ENCODE data around the gene UCN2.
"Not testable (repeated sequence)": the region's sequence is repeated elsewhere in the genome, so short reads cannot be mapped to it uniquely, and the experiment has no call there.

The UCN2 gene

GRCh38 chr3:48543271-48543866 is 20.2 kb downstream of the UCN2 start:
- Histone ChIP-seq H3K4me1 (ENCODE audit: control insufficient read depth, insufficient read depth, low read length) (no peaks in the 10 kb centered on the region), H3K36me3 (ENCODE audit: control insufficient read depth, insufficient read depth, low read length) (peaks cover 20% of the 10 kb centered on the region), H3K27me3 (ENCODE audit: control insufficient read depth, insufficient read depth, low read length) (no peaks in the 10 kb centered on the region), H3K9ac (ENCODE audit: low read depth, low read length) (no peak overlapping the region), H3K4me3 (ENCODE audit: low read depth, low read length) (no peak overlapping the region), H3K9me3 (ENCODE audit: control insufficient read depth, insufficient read depth, low read length) (no peaks in the 10 kb centered on the region)

GRCh38 chr3:48538451-48538850 is 25.1 kb downstream of the UCN2 start:
- no peaks in the 10 kb centered on the region for H3K9me3 ChIP-seq (ENCODE audit: control insufficient read depth, insufficient read depth, low read length)
- H3K36me3 ChIP-seq (ENCODE audit: control insufficient read depth, insufficient read depth, low read length), result peaks cover 28% of the 10 kb centered on the region
- no peak overlapping the region for H3K4me3 ChIP-seq (ENCODE audit: low read depth, low read length)
- no peaks in the 10 kb centered on the region for H3K4me1 ChIP-seq (ENCODE audit: control insufficient read depth, insufficient read depth, low read length)
- H3K9ac ChIP-seq (ENCODE audit: low read depth, low read length), result no peak overlapping the region
- no peaks in the 10 kb centered on the region for H3K27me3 ChIP-seq (ENCODE audit: control insufficient read depth, insufficient read depth, low read length)

- Histone ChIP-seq H3K4me3 (ENCODE audit: low read depth, low read length) (no peak overlapping the region), H3K9ac (ENCODE audit: low read depth, low read length) (no peak overlapping the region), H3K9me3 (ENCODE audit: control insufficient read depth, insufficient read depth, low read length) (no peaks in the 10 kb centered on the region), H3K4me1 (ENCODE audit: control insufficient read depth, insufficient read depth, low read length) (no peaks in the 10 kb centered on the region), H3K36me3 (ENCODE audit: control insufficient read depth, insufficient read depth, low read length) (peaks cover 34% of the 10 kb centered on the region), H3K27me3 (ENCODE audit: control insufficient read depth, insufficient read depth, low read length) (no peaks in the 10 kb centered on the region)
Observed at GRCh38 chr3:48536785-48537184, 26.8 kb downstream of the UCN2 start.

DNA sequence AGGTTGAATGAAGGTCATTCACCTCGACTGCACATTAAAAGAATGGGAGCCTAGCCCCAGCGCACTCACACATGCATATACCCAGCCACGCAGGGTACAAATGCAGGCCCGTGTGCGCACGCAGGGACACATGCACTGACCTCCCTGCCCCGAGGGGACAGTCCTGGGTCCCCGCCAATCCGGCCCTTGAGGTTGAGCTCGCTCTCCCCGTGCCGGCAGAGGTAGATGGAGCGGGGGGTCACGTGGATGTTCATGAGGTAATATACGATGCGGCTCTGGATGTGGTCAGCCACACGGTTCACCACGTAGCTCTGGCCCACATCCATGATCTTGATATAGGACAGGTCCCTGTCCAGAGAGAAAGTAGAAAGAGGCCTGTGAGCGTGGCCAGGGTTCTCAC is 27.5 kb downstream of the UCN2 start:
- Histone ChIP-seq H3K36me3 (ENCODE audit: control insufficient read depth, insufficient read depth, low read length) (peaks cover 34% of the 10 kb centered on the region), H3K27me3 (ENCODE audit: control insufficient read depth, insufficient read depth, low read length) (no peaks in the 10 kb centered on the region), H3K4me3 (ENCODE audit: low read depth, low read length) (no peak overlapping the region), H3K9me3 (ENCODE audit: control insufficient read depth, insufficient read depth, low read length) (no peaks in the 10 kb centered on the region), H3K9ac (ENCODE audit: low read depth, low read length) (no peak overlapping the region), H3K4me1 (ENCODE audit: control insufficient read depth, insufficient read depth, low read length) (no peaks in the 10 kb centered on the region)

- H3K4me1 ChIP-seq (ENCODE audit: control insufficient read depth, insufficient read depth, low read length), result no peaks in the 10 kb centered on the region
- no peaks in the 10 kb centered on the region for H3K9me3 ChIP-seq (ENCODE audit: control insufficient read depth, insufficient read depth, low read length)
- peaks cover 37% of the 10 kb centered on the region for H3K36me3 ChIP-seq (ENCODE audit: control insufficient read depth, insufficient read depth, low read length)
- H3K27me3 ChIP-seq (ENCODE audit: control insufficient read depth, insufficient read depth, low read length), result no peaks in the 10 kb centered on the region
- no peak overlapping the region for H3K9ac ChIP-seq (ENCODE audit: low read depth, low read length)
- H3K4me3 ChIP-seq (ENCODE audit: low read depth, low read length), result no peak overlapping the region
Observed at GRCh38 chr3:48535578-48535977, 28.0 kb downstream of the UCN2 start.

DNA sequence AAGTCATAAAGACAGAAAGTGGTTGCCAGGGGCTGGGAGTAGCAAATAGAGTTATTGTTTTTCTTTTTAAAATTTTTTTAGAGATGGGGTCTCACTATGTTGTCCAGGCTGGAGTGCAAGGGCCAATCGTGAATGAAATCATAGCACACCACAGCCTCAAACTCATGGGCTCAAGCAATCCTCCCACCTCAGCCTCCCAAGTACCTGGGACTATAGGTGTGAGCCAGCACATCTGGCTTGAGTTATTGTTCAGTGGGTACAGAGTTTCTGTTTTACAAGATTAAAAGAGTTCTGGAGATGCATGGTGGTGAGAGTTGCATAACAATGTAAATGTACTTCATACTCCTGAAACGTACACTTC is 30.6 kb downstream of the UCN2 start:
- H3K36me3 ChIP-seq (ENCODE audit: control insufficient read depth, insufficient read depth, low read length), result peaks cover 28% of the 10 kb centered on the region
- H3K4me1 ChIP-seq (ENCODE audit: control insufficient read depth, insufficient read depth, low read length), result no peaks in the 10 kb centered on the region

GRCh38 chr3:48532271-48532976 is 31.2 kb downstream of the UCN2 start:
- H3K4me1 ChIP-seq (ENCODE audit: control insufficient read depth, insufficient read depth, low read length), result no peaks in the 10 kb centered on the region
- H3K4me3 ChIP-seq (ENCODE audit: low read depth, low read length), result no peak overlapping the region
- no peak overlapping the region for H3K9ac ChIP-seq (ENCODE audit: low read depth, low read length)
- no peaks in the 10 kb centered on the region for H3K27me3 ChIP-seq (ENCODE audit: control insufficient read depth, insufficient read depth, low read length)
- peaks cover 28% of the 10 kb centered on the region for H3K36me3 ChIP-seq (ENCODE audit: control insufficient read depth, insufficient read depth, low read length)
- H3K9me3 ChIP-seq (ENCODE audit: control insufficient read depth, insufficient read depth, low read length), result no peaks in the 10 kb centered on the region

More for the DNA sequence above, 30.6 kb downstream of the UCN2 start:
- Histone ChIP-seq H3K4me3 (ENCODE audit: low read depth, low read length) (no peak overlapping the region), H3K9ac (ENCODE audit: low read depth, low read length) (no peak overlapping the region), H3K27me3 (ENCODE audit: control insufficient read depth, insufficient read depth, low read length) (no peaks in the 10 kb centered on the region), H3K9me3 (ENCODE audit: control insufficient read depth, insufficient read depth, low read length) (no peaks in the 10 kb centered on the region)

GRCh38 chr3:48530701-48531100 is 32.9 kb downstream of the UCN2 start:
- not testable (repeated sequence) for H3K4me1 ChIP-seq (ENCODE audit: control insufficient read depth, insufficient read depth, low read length); H3K4me3 ChIP-seq (ENCODE audit: low read depth, low read length); H3K27me3 ChIP-seq (ENCODE audit: control insufficient read depth, insufficient read depth, low read length); H3K9ac ChIP-seq (ENCODE audit: low read depth, low read length); H3K9me3 ChIP-seq (ENCODE audit: control insufficient read depth, insufficient read depth, low read length)
- peaks cover 16% of the 10 kb centered on the region for H3K36me3 ChIP-seq (ENCODE audit: control insufficient read depth, insufficient read depth, low read length)

GRCh38 chr3:48528754-48529153 is 34.8 kb downstream of the UCN2 start:
- no peaks in the 10 kb centered on the region for H3K9me3 ChIP-seq (ENCODE audit: control insufficient read depth, insufficient read depth, low read length)
- H3K4me3 ChIP-seq (ENCODE audit: low read depth, low read length), result no peak overlapping the region
- H3K36me3 ChIP-seq (ENCODE audit: control insufficient read depth, insufficient read depth, low read length), result peaks cover 12% of the 10 kb centered on the region
- no peaks in the 10 kb centered on the region for H3K27me3 ChIP-seq (ENCODE audit: control insufficient read depth, insufficient read depth, low read length)
- no peaks in the 10 kb centered on the region for H3K4me1 ChIP-seq (ENCODE audit: control insufficient read depth, insufficient read depth, low read length)
- no peak overlapping the region for H3K9ac ChIP-seq (ENCODE audit: low read depth, low read length)

DNA sequence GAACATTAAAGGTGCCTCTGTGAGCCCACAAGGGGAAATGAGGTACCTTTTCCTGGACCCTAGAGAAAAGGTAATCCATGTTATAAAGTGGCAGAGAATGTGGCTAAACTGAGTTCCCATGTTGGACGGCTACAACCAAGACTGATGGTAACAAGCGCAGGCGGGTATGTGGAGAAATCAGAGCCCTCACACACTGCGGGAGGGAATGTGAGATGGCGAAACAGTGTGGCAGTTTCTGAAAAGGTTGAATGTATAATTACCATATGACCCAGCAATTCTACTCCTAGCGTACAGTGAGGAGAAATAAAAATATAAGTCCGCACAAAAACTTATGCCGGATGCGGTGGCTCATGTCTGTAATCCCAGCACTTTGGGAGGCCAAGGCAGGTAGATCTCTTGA is 35.5 kb downstream of the UCN2 start:
- H3K9me3 ChIP-seq (ENCODE audit: control insufficient read depth, insufficient read depth, low read length), result no peaks in the 10 kb centered on the region
- H3K4me1 ChIP-seq (ENCODE audit: control insufficient read depth, insufficient read depth, low read length), result no peaks in the 10 kb centered on the region
- H3K27me3 ChIP-seq (ENCODE audit: control insufficient read depth, insufficient read depth, low read length), result no peaks in the 10 kb centered on the region
- no peak overlapping the region for H3K4me3 ChIP-seq (ENCODE audit: low read depth, low read length)
- H3K36me3 ChIP-seq (ENCODE audit: control insufficient read depth, insufficient read depth, low read length), result peaks cover 12% of the 10 kb centered on the region
- no peak overlapping the region for H3K9ac ChIP-seq (ENCODE audit: low read depth, low read length)

DNA sequence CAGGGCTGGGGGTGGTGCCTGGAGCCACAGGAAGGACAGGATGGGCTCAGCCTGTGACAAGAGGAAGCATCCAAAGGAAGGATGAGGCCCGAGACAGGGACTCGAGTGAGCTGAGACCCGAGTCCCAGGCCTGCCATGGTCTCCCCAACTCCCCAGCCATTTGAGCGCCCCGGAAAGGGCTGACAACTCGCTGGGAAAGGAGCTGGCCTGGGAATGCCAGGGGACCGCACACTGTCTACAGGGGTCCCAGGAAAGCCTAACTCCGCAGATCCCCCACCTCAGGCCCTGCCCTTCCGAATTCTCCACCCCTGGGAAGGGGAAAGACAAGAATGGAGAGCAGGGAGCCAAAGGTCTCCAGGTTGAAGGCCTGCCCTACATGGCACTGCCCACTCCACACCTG is 38.6 kb downstream of the UCN2 start:
- Histone ChIP-seq H3K27me3 (ENCODE audit: control insufficient read depth, insufficient read depth, low read length) (no peaks in the 10 kb centered on the region), H3K9ac (ENCODE audit: low read depth, low read length) (no peak overlapping the region), H3K4me1 (ENCODE audit: control insufficient read depth, insufficient read depth, low read length) (no peaks in the 10 kb centered on the region), H3K9me3 (ENCODE audit: control insufficient read depth, insufficient read depth, low read length) (no peaks in the 10 kb centered on the region), H3K4me3 (ENCODE audit: low read depth, low read length) (no peak overlapping the region), H3K36me3 (ENCODE audit: control insufficient read depth, insufficient read depth, low read length) (peaks cover 3% of the 10 kb centered on the region)

DNA sequence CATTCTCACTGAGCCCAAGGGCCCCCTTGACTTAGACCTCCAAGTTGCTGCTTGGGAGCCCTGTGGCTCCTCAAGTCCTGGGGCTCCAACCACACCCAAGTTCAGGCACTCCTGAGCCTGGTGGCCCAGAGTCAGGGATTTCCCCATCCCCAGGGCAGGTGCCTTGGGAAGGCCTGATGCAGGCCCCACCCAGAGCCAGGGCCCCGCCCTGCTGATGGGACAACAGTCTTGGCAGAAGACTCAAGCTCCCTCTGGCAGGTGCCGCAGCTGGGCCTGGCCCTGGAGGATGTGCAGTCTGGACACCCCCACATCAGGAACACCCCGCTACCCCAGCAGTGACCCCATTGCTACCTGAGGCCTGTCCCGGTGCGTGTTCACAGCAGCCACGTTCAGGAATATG is 41.9 kb downstream of the UCN2 start:
- Histone ChIP-seq H3K27me3 (ENCODE audit: control insufficient read depth, insufficient read depth, low read length) (no peaks in the 10 kb centered on the region), H3K4me3 (ENCODE audit: low read depth, low read length) (no peak overlapping the region), H3K9me3 (ENCODE audit: control insufficient read depth, insufficient read depth, low read length) (no peaks in the 10 kb centered on the region), H3K36me3 (ENCODE audit: control insufficient read depth, insufficient read depth, low read length) (peaks cover 3% of the 10 kb centered on the region), H3K9ac (ENCODE audit: low read depth, low read length) (no peak overlapping the region), H3K4me1 (ENCODE audit: control insufficient read depth, insufficient read depth, low read length) (no peaks in the 10 kb centered on the region)
